Measurements from ENCODE around the gene ITGB1.

ITGB1 gene

DNA sequence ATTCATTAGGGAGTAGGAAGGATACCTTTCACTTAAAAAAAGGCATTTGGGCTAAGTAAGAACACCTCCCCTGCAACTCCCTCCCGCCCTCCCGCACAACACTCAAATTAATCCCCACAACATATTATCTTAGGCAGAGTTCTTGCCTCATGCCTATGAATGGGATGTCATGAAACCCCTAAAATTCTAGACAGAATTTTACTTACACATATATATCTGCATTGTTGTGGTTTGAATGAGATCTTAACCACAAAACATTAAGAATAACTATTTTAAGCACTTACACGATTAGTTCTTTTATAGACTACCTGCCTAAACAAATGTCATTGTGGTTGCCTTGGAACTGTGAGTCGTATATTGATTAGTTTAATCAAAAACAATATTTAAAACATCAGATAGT is 4.5 kb upstream of the ITGB1 start:
- Histone ChIP-seq H3K4me3 (ENCODE audit: extremely low read depth, insufficient read depth, low read length, poor library complexity, severe bottlenecking) (no peak overlapping the region), H3K36me3 (ENCODE audit: control insufficient read depth, insufficient read depth, low read length) (no peaks in the 10 kb centered on the region), H3K4me1 (ENCODE audit: control insufficient read depth, insufficient read depth, low read length, poor library complexity, severe bottlenecking) (peaks cover 40% of the 10 kb centered on the region), H3K27ac (ENCODE audit: low read depth, low read length, severe bottlenecking) (peak overlapping the region; percentile 94), H3K9me3 (ENCODE audit: control insufficient read depth, low read length) (peaks cover 5% of the 10 kb centered on the region)
- WGBS, 2 experiments (ENCODE audit: insufficient coverage in 2 of 2) = 62% methylated on average over 2 of the region's 4 CpGs; no CpG with 5 or more reads in 1 of the 2 experiments

DNA sequence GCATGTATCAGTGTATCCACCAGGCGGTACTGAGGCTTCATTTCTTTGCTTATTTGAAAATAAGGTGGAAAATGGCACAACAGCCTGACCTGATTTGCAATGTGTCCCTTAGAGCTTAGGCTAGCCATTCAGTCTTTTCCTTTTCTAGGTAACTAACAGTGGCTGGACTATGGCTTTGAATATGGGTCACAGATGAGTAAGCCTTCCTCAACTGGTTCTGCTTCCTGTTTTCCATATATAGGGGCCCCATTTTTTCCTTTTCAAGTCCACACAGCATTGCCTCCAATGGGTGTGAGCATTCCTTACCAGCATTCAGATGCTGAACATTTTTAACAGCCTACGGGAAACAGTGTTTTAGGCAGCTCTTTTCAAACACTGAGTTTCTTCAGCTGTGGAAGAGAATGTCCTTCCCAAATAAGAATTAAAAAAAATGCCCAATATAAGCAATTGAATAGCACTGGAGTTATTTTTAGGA is 3.9 kb upstream of the ITGB1 start:
- H3K4me1 ChIP-seq (ENCODE audit: control insufficient read depth, insufficient read depth, low read length, poor library complexity, severe bottlenecking) = peaks cover 40% of the 10 kb centered on the region
- peaks cover under 1% of the 10 kb centered on the region for H3K36me3 ChIP-seq (ENCODE audit: control insufficient read depth, insufficient read depth, low read length)
- H3K27ac ChIP-seq (ENCODE audit: low read depth, low read length, severe bottlenecking) = peak overlapping the region; percentile 94
- H3K4me3 ChIP-seq (ENCODE audit: extremely low read depth, insufficient read depth, low read length, poor library complexity, severe bottlenecking) = peak overlapping the region; percentile 18
- WGBS, 2 experiments (ENCODE audit: insufficient coverage in 2 of 2) = 25 to 31% methylated on average over 2 of the region's 2 CpGs
- peaks cover 5% of the 10 kb centered on the region for H3K9me3 ChIP-seq (ENCODE audit: control insufficient read depth, low read length)

DNA sequence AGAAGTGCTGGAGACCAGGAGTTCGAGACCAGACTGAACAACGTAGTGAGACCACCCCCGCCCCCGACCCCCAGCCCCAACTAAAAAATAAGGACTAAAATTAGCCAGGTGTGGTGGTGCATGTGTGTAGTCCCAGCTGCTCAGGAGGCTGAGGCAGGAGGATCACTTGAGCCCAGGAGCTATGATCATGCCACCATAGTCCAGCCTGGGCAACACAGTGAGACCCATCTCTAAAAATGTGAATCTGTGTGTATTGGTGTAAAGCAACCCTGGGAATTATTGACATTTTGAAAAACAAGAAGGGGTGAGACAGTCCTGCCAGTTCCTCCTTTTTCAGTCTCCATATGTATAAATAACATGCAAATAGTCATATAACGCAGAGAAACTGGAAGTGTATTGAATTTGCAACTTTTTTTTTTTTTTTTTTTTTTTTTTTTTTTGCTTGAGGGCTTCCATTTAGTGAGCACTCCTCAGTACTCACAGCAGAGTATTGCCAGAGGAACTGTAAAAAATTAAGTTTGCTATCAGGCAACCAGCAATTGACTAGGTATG is 3.4 kb upstream of the ITGB1 start:
- peaks cover 6% of the 10 kb centered on the region for H3K36me3 ChIP-seq (ENCODE audit: control insufficient read depth, insufficient read depth, low read length)
- H3K4me3 ChIP-seq (ENCODE audit: extremely low read depth, insufficient read depth, low read length, poor library complexity, severe bottlenecking) = peak overlapping the region; percentile 5
- H3K27ac ChIP-seq (ENCODE audit: low read depth, low read length, severe bottlenecking) = peak overlapping the region; percentile 94
- peaks cover 40% of the 10 kb centered on the region for H3K4me1 ChIP-seq (ENCODE audit: control insufficient read depth, insufficient read depth, low read length, poor library complexity, severe bottlenecking)
- peaks cover 4% of the 10 kb centered on the region for H3K9me3 ChIP-seq (ENCODE audit: control insufficient read depth, low read length)
- WGBS, 2 experiments (ENCODE audit: insufficient coverage in 2 of 2) = 100% methylated on average over 2 of the region's 5 CpGs

DNA sequence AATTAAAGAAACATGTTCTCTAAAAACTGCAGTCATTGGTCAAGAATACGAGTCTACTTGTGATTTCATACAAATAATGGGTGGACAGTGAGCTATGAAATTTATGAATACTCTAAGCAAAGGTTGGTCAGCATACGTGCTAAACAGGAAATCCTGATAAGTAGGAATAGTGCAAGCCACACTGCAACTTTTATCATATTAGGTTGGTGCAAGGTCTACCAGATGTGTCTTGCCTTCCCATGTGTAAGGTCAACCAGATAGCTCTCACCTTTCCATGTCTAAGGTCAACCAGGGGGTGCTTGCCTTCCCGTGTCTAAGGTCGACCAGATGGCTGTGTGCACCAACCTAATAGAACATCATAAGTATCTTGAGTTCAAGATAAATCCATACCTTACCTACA is 2.0 kb upstream of the ITGB1 start:
- H3K4me3 ChIP-seq (ENCODE audit: extremely low read depth, insufficient read depth, low read length, poor library complexity, severe bottlenecking) = peak overlapping the region; percentile 97
- peak overlapping the region; percentile 100 for H3K27ac ChIP-seq (ENCODE audit: low read depth, low read length, severe bottlenecking)
- 87 to 100% methylated on average over 1 to 3 of the region's 4 CpGs for WGBS, 2 experiments (ENCODE audit: insufficient coverage in 2 of 2)

DNA sequence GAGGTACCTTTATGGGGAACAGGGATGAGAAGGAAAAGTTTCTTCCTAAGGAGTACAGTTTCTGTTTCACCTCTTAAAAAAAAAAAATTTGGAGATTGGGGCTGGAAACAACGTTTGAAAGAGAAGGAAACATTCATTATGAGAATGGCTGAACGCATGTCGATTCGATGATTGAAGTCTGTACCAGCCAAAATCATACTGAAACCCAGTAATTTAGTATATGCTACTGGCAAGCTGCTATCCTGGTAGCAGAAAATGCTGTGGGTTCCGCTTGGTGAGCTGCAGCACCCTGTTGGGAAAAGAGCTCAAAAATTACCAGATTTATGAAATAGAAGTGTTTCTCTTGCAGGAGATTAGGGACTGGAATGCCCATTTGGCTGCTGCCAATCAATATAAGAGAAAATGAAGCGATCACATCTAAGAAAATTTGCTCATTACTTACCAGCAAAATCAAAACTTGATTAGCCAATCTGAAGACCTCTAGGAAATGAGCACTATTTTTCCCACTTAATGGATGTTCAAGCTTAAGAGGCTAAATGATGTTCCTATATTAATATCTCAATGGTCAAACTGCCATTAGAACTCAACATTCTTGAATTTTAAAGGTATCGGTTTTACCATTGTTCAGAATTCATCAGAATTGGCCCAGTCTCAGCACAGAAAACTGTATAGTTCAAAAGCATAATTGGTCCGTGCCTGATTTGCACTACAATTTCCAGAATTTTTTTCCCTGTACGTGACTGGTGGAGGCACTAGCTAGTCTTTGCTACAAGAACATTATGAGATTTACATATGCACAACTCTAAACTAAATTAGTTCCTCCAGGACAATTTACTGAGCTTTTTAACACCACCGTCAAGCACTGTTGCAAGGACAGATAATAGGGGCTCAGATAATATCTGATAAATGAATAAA is 1.2 kb upstream of the ITGB1 start:
- H3K27ac ChIP-seq (ENCODE audit: low read depth, low read length, severe bottlenecking) = peak overlapping the region; percentile 100
- no peaks in the 10 kb centered on the region for H3K9me3 ChIP-seq (ENCODE audit: control insufficient read depth, low read length)
- 19 to 31% methylated on average over 8 to 9 of the region's 10 CpGs for WGBS, 2 experiments (ENCODE audit: insufficient coverage in 2 of 2)
- H3K36me3 ChIP-seq (ENCODE audit: control insufficient read depth, insufficient read depth, low read length) = peaks cover 25% of the 10 kb centered on the region
- peak overlapping the region; percentile 97 for H3K4me3 ChIP-seq (ENCODE audit: extremely low read depth, insufficient read depth, low read length, poor library complexity, severe bottlenecking)
- peaks cover 36% of the 10 kb centered on the region for H3K4me1 ChIP-seq (ENCODE audit: control insufficient read depth, insufficient read depth, low read length, poor library complexity, severe bottlenecking)

More for the DNA sequence above, 2.0 kb upstream of the ITGB1 start:
- H3K4me1 ChIP-seq (ENCODE audit: control insufficient read depth, insufficient read depth, low read length, poor library complexity, severe bottlenecking) = peaks cover 40% of the 10 kb centered on the region
- no peaks in the 10 kb centered on the region for H3K9me3 ChIP-seq (ENCODE audit: control insufficient read depth, low read length)
- H3K36me3 ChIP-seq (ENCODE audit: control insufficient read depth, insufficient read depth, low read length) = peaks cover 19% of the 10 kb centered on the region

DNA sequence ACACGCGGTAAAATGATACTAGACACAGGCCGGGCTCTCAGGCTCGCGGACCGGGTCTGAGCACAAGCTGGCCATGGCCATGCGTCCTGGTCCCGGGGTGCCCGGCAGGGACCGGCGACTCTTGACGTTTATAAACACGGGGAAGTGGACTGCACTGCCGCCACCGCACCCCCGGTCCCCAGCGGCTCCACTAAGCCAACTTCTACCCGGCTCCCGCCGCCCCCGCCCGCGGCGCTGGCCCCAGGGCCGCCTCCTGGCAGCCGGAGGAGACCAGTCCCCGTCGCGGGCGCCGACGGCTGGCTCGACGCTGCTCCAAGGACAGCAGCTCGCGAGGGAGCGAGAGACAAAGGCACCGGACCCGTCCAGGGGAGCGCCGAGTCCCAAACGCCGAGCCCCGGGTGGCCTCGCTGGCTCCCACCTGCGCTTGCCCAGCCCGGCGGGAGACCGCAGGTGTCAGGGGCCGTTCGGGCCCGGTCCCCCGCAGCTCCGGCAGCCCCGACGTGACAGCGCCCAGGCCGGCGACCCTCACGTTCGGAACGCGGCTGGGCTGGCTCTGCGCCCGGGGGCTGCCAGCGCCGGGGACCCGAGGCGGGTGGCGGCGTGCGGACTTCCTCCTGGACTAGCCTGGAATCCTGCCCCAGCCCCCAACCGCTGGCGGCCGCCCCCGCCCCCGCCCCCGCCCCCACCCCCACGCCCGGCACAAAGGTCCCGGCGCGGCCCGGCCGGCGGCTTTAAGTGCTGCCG is 517 bp downstream of the ITGB1 start:
- Histone ChIP-seq H3K9me3 (ENCODE audit: control insufficient read depth, low read length) (no peaks in the 10 kb centered on the region), H3K4me1 (ENCODE audit: control insufficient read depth, insufficient read depth, low read length, poor library complexity, severe bottlenecking) (peaks cover 26% of the 10 kb centered on the region), H3K36me3 (ENCODE audit: control insufficient read depth, insufficient read depth, low read length) (peaks cover 31% of the 10 kb centered on the region), H3K27ac (ENCODE audit: low read depth, low read length, severe bottlenecking) (peak overlapping the region; percentile 100), H3K4me3 (ENCODE audit: extremely low read depth, insufficient read depth, low read length, poor library complexity, severe bottlenecking) (peak overlapping the region; percentile 97)
- 0% methylated on average over 47 to 52 of the region's 87 CpGs for WGBS, 2 experiments (ENCODE audit: insufficient coverage in 2 of 2)

DNA sequence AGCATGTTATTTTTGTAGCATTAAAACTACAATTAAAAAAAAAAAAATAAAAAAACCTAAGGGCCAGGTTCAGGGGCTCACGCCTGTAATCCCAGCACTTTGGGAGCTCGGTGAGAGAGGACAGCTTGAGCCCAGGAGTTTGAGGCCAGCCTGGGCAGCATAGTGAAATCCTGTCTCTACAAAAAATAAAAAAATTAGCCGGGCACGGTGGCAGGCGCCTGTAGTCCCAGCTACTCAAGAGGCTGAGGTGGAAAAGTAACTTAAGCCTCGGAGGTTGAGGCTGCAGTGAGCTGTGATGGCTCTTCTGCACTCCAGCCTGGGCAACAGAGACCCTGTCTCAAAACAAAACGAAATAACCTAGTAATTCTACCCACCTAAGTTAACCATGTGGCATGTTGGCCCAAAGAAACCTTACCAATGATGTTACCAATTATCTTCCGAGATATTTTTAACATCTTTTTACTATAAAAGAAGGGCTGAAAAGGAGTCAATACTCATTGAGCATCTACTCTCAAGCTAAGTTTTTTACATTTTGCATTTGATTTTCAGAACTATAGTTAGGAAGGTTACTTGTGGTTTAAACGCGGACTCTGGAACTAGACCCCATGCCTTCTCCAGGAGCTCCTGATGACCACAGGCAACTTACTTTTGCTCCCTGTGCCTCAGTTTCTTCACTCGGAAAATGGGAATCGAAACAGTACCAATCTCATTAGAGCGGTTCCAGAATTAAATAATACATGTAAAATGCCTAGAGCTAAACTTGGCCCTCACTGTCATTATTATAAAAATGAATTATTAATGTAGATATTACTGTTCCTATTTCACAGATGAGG is 1.4 kb downstream of the ITGB1 start:
- 5 to 18% methylated on average over 5 to 9 of the region's 13 CpGs for WGBS, 2 experiments (ENCODE audit: insufficient coverage in 2 of 2)
- no peaks in the 10 kb centered on the region for H3K9me3 ChIP-seq (ENCODE audit: control insufficient read depth, low read length)
- peak overlapping the region; percentile 100 for H3K27ac ChIP-seq (ENCODE audit: low read depth, low read length, severe bottlenecking)
- peaks cover 32% of the 10 kb centered on the region for H3K36me3 ChIP-seq (ENCODE audit: control insufficient read depth, insufficient read depth, low read length)
- peaks cover 21% of the 10 kb centered on the region for H3K4me1 ChIP-seq (ENCODE audit: control insufficient read depth, insufficient read depth, low read length, poor library complexity, severe bottlenecking)
- peak overlapping the region; percentile 97 for H3K4me3 ChIP-seq (ENCODE audit: extremely low read depth, insufficient read depth, low read length, poor library complexity, severe bottlenecking)

DNA sequence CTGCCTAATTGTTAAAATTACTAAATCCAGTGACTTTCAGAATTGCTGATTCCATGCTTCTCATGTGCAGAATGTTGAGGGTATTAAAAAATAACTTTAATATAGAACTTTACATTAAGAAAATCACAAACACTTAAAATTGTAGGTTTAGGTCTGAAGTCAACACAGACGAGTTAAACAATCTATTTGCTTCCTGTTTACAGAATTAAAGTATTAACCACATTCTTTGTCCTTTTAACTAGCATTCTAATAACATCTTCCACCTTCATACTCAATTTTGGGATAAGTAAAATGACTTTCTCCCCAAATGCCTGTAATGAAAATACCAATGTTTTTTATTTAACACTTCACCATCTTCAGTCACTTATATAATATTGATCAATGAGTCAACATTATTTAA is 2.2 kb downstream of the ITGB1 start:
- Histone ChIP-seq H3K4me3 (ENCODE audit: extremely low read depth, insufficient read depth, low read length, poor library complexity, severe bottlenecking) (peak overlapping the region; percentile 97), H3K36me3 (ENCODE audit: control insufficient read depth, insufficient read depth, low read length) (peaks cover 36% of the 10 kb centered on the region), H3K9me3 (ENCODE audit: control insufficient read depth, low read length) (no peaks in the 10 kb centered on the region), H3K27ac (ENCODE audit: low read depth, low read length, severe bottlenecking) (peak overlapping the region; percentile 45), H3K4me1 (ENCODE audit: control insufficient read depth, insufficient read depth, low read length, poor library complexity, severe bottlenecking) (peaks cover 20% of the 10 kb centered on the region)
- WGBS, 2 experiments (ENCODE audit: insufficient coverage in 2 of 2) = 0% methylated on average over 1 of the region's 1 CpG; no CpG with 5 or more reads in 1 of the 2 experiments

DNA sequence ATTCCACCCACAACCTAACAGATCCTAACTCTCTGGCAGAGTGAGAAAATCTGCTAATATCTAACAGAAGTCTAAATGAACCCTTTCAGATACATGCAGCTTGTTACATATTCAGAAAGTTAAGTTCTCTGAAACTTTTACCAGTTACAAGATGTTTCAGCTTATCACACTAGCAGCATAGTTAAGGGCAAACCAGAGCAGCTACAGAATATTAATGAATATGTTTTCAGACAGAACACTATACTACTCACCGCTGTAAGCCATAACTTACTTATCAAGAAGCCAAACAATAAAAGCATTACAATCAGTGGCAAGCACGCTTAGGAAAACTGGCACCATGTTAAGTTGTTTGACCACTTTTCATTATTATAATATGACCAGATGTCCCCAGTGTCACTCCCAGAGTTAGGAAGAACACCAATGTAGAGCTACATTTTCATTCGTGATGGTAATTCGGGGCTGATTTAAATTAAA is 2.7 kb downstream of the ITGB1 start:
- Histone ChIP-seq H3K27ac (ENCODE audit: low read depth, low read length, severe bottlenecking) (peak overlapping the region; percentile 45), H3K4me3 (ENCODE audit: extremely low read depth, insufficient read depth, low read length, poor library complexity, severe bottlenecking) (peak overlapping the region; percentile 97), H3K36me3 (ENCODE audit: control insufficient read depth, insufficient read depth, low read length) (peaks cover 36% of the 10 kb centered on the region), H3K9me3 (ENCODE audit: control insufficient read depth, low read length) (no peaks in the 10 kb centered on the region), H3K4me1 (ENCODE audit: control insufficient read depth, insufficient read depth, low read length, poor library complexity, severe bottlenecking) (peaks cover 19% of the 10 kb centered on the region)
- whole genome bisulfite sequencing, 2 experiments (ENCODE audit: insufficient coverage in 2 of 2) = 31 to 41% methylated on average over 2 of the region's 4 CpGs

All from mesodermal cell (in vitro differentiated cells).